Measurements from ENCODE around the gene ADRA2A.

The ADRA2A gene

DNA sequence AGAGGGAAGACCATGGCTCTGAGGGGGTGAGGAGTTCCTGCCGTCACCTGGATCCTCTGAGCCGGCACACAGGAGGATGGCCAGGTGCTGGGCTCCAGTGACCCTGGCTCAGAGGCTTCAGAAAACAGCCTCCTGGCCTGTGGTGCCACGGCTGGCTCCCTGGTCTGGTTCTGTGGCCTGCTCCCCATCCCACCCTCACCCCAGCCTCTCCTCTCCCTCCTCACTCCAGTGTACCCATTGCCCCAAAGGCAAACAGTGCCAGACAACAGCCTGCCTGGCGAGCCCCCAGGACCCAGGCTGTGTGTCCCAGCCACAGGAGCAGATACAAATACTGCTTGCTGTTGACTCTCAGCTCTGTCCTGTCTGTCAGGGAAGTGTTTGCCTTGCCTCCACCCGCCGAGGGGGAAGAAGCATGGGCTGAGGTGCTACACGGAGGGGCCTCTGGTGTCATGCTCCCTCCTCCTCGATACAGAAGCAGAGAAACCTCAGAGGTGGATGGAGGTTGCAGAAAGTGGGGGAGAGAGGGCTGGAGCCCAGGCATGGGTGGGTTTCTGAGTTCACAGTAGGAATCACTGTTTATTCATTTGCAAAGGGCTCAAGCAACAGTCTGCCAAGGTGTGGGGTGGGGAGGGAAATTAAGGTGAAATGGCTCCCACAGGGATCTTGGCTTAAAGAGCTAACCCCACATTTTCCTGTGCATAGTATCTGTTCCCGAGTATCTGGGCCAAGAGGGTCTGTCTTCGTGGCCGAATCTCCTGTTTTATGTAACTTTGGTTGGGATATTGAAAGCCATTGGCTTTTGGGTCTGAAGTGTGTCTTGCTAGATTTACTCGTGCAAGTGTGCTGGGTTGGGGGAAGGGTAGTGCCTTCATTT lies 5.5 kb downstream of the ADRA2A start:
- in situ Hi-C loops (cut with HindIII; ENCODE audit: low sequenced_read_pairs) = no loop called here
- no peak for TF ChIP-seq CTCF (IDR thresholded peaks at IDR 0.05; ENCODE audit: low read depth, low read length, missing control alignments)
- DNase-seq (ENCODE audit: low read depth) = no peak
- no peak overlapping the region for H3K4me3 ChIP-seq (ENCODE audit: low read depth, low read length)

DNA sequence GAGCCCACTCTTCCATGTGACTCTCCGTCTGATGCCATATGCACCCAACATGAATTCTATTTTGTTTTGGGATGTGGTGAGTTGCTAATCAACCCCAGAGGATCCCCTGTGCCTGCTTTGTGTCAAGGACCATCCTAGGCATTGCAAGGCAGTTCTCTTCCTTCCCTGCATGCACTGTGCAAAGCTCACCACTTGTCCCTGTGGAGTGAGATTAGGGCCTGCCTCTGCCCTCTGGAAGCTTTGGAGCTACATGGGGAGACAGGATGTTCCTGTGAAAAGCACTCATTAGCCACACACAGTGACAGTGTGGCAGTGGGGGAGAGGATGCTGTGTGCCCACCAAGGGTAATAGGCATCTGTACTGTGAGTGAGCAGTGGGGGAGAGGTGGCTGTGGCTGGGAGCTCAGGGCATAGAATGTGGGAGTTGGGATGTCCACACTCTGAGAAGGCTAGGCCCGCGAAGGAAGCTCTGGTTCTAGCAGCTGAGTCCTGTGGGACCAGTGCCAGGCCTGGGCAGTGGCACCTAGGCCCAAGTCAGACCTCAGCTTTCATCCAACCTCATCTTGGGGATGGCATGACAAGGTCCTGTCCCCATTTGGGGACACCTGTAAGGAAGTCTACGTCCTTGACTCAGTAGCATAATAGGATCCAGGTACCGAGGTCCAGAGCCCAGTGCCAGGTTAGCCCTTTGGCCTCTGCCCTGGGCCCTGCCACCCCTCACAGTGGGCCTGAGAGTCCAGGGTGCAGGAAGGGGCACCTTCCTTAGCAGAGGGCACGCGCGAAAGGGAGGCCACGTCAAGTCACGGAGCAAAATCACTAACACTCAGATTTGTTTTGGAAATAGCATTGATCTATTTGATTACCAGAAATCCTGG lies 6.6 kb downstream of the ADRA2A start:
- TF ChIP-seq CTCF (IDR thresholded peaks at IDR 0.05; ENCODE audit: low read depth, low read length, missing control alignments) = no peak
- in situ Hi-C loops (cut with HindIII; ENCODE audit: low sequenced_read_pairs) = no loop called here
- no peak overlapping the region for H3K4me3 ChIP-seq (ENCODE audit: low read depth, low read length)
- DNase-seq (ENCODE audit: low read depth) = no peak

GRCh38 chr10:111084366-111085255 lies 7.8 kb downstream of the ADRA2A start:
- no peak overlapping the region for H3K4me3 ChIP-seq (ENCODE audit: low read depth, low read length)
- no peak for DNase-seq (ENCODE audit: low read depth)
- in situ Hi-C loops (cut with HindIII; ENCODE audit: low sequenced_read_pairs) = no loop called here
- no peak for TF ChIP-seq CTCF (IDR thresholded peaks at IDR 0.05; ENCODE audit: low read depth, low read length, missing control alignments)

GRCh38 chr10:111085690-111086353 lies 9.0 kb downstream of the ADRA2A start:
- no peak for TF ChIP-seq CTCF (IDR thresholded peaks at IDR 0.05; ENCODE audit: low read depth, low read length, missing control alignments)
- no peak for DNase-seq (ENCODE audit: low read depth)
- no peak overlapping the region for H3K4me3 ChIP-seq (ENCODE audit: low read depth, low read length)
- in situ Hi-C loops (cut with HindIII; ENCODE audit: low sequenced_read_pairs) = no loop called here

DNA sequence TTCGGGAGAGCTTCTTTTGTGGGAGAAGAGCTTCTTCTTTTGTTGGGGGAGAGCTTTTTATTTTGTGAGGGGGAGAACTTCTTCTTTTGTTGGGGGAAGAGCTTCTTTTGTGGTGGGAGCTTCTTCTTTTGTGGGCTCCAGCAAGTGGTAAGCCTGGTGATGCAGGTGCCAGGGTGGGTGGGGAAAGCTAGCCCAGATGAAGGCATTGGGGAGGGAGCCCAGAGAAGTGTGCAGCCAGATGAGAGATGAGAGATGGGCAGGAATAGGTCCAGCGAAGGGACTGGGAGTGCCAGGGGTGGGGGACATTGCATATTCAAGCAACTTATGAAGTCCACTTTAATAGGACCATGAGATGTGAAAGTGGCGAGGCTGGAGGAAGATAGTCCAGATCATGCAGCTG lies 9.7 kb downstream of the ADRA2A start:
- DNase-seq (ENCODE audit: low read depth) = no peak
- H3K4me3 ChIP-seq (ENCODE audit: low read depth, low read length) = no peak overlapping the region
- in situ Hi-C loops (cut with HindIII; ENCODE audit: low sequenced_read_pairs) = no loop called here
- no peak for TF ChIP-seq CTCF (IDR thresholded peaks at IDR 0.05; ENCODE audit: low read depth, low read length, missing control alignments)

Data from astrocyte of the cerebellum (primary cell).